PFSK-1 (cell line): ENCODE data around the gene RREB1.

Experiments used
- POLR2AphosphoS5 ChIP-seq: IDR thresholded peaks from 2 replicates; pipeline ENCODE4 v1.6.1; 2012; ENCODE audit warnings: low read depth, mild to moderate bottlenecking, control low read depth, low read length, moderate library complexity
- SIN3A ChIP-seq: IDR thresholded peaks from 2 replicates; pipeline ENCODE4 v1.6.1; 2012; ENCODE audit warnings: mild to moderate bottlenecking, low read length, moderate library complexity, borderline replicate concordance; ENCODE audit not compliant: insufficient read depth
- TAF1 ChIP-seq: IDR thresholded peaks from 2 replicates; pipeline ENCODE4 v1.6.1; 2012; ENCODE audit warnings: low read length, control low read depth, borderline replicate concordance; ENCODE audit not compliant: insufficient read depth
- TF ChIP-seq, protein P1 (sequence below), 2 experiments: IDR thresholded peaks; 2 replicates each; pipeline versions ENCODE4 v1.6.1 to v1.8.0; 2011 to 2012; ENCODE audit warnings: low read depth in 2 of 2, low read length in 2 of 2, control low read depth in 1 of 2, inconsistent platforms in 1 of 2, mild to moderate bottlenecking in 1 of 2, moderate library complexity in 1 of 2; ENCODE audit not compliant: insufficient read depth in 1 of 2

DNA sequence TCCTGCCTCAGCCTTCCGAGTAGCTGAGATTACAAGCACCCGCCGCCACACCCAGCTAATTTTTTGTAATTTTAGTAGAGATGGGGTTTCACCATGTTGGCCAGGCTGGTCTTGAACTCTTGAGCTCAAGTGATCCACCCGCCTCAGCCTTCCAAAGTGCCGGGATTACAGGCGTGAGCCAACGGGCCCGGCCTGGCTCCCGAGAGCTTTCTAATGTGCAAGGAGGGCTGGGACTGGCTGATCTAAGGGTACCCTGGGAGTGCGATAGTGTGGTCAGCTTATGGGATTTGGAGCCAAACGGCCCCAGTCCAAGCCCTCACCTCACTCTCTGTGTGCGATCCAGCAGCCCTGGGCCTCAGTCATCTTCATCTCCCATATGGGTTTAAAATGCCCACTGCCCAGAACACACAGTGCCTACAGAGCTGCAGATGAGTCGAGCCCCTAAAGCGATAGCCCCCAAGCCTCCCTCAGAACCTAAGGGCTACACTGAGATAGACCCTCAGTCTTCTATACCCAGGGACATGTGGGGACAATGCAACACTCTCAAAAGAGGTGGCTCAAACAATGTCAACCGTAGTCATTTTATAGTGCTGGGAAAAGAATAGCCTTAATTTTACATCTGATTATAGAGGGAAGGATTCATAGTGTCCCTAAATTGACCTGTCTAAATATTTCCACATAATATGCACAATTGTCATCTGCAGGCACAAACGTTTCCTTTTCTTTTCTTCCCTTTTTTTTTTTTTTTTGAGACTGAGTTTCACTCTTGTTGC, 155.2 kb downstream of the RREB1 start:
- TF ChIP-seq POLR2AphosphoS5 (no peak), SIN3A (no peak), TAF1 (no peak)
- TF ChIP-seq, protein P1, sequence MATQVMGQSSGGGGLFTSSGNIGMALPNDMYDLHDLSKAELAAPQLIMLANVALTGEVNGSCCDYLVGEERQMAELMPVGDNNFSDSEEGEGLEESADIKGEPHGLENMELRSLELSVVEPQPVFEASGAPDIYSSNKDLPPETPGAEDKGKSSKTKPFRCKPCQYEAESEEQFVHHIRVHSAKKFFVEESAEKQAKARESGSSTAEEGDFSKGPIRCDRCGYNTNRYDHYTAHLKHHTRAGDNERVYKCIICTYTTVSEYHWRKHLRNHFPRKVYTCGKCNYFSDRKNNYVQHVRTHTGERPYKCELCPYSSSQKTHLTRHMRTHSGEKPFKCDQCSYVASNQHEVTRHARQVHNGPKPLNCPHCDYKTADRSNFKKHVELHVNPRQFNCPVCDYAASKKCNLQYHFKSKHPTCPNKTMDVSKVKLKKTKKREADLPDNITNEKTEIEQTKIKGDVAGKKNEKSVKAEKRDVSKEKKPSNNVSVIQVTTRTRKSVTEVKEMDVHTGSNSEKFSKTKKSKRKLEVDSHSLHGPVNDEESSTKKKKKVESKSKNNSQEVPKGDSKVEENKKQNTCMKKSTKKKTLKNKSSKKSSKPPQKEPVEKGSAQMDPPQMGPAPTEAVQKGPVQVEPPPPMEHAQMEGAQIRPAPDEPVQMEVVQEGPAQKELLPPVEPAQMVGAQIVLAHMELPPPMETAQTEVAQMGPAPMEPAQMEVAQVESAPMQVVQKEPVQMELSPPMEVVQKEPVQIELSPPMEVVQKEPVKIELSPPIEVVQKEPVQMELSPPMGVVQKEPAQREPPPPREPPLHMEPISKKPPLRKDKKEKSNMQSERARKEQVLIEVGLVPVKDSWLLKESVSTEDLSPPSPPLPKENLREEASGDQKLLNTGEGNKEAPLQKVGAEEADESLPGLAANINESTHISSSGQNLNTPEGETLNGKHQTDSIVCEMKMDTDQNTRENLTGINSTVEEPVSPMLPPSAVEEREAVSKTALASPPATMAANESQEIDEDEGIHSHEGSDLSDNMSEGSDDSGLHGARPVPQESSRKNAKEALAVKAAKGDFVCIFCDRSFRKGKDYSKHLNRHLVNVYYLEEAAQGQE (IDR thresholded peaks at IDR 0.05; ENCODE audit: insufficient read depth in 1 of 2, low read depth in 2 of 2, low read length in 2 of 2): no peak
